HepG2 (cell line): ENCODE results near the gene INPP5E. TPM values are rescaled to one million over a fixed set of nuclear protein-coding genes. Genes with fewer than 3 reads are reported as not detected.

Experiments
- ATAC-seq: fragments of 200-7000 bp; cut with Tn5 transposase; 3 replicates; pipeline ENCODE4 v1.9.1; 2020; ENCODE audit warnings: mild to moderate bottlenecking, moderate library complexity
- BruUV-seq: library from RNA; stranded (reverse); fragments of 400-500 nt; replicated peaks from 2 replicates; lab custom pipeline; 2021; lab: Mats Ljungman, UMichigan
- CTCF ChIA-PET: fragments of 300-600 bp; formaldehyde crosslinking; extraction: SDS; loops from one replicate; lab custom pipeline; 2021; ENCODE audit warnings: low total read pairs, inconsistent platforms, low intra/inter-chr PET ratio; lab: Yijun Ruan, JAX
- POLR2A ChIA-PET: fragments of 350-600 bp; sonication (Branson Sonifier 250); formaldehyde crosslinking; loops from one replicate; lab custom pipeline; 2020; ENCODE audit warnings: antibody characterized with exemption, inconsistent platforms; lab: Yijun Ruan, JAX
- DNase-seq: peaks from one replicate; pipeline ENCODE4 v3.0.0-alpha.2; 2015; ENCODE audit warnings: low spot score
- FAIRE-seq: peaks from 3 replicates; lab custom pipeline; 2011; peaks lifted over from hg19 to GRCh38; lab: Jason Lieb, UNC
- H2AFZ ChIP-seq: one replicate; pipeline ENCODE4 v1.6.1; 2011; ENCODE audit warnings: low read length, inconsistent platforms
- H3K27ac ChIP-seq: fragments of 300-600 bp; 3 replicates; pipeline ENCODE4 v1.8.0; 2011; ENCODE audit warnings: mixed run types, mild to moderate bottlenecking, mixed read lengths, low read length, inconsistent platforms; ENCODE audit not compliant: insufficient read depth; ENCODE audit errors: extremely low read length
- H3K27me3 ChIP-seq, 2 experiments: fragments of 200-600 bp in 1 of 2; 2 replicates in 1 of 2; 3 replicates in 1 of 2; pipeline versions ENCODE4 v1.6.0 to v1.8.0; 2011; ENCODE audit warnings: low read length in 2 of 2, mild to moderate bottlenecking in 2 of 2, moderate library complexity in 2 of 2, inconsistent platforms in 1 of 2; ENCODE audit not compliant: insufficient read depth in 2 of 2, control insufficient read depth in 1 of 2
- H3K36me3 ChIP-seq, 2 experiments: fragments of 200-600 bp in 1 of 2; replicated peaks in 1 of 2; 2 replicates in 1 of 2; 3 replicates in 1 of 2; pipeline versions ENCODE4 v1.5.1 to v1.8.0; 2011; ENCODE audit warnings: low read length in 2 of 2, inconsistent platforms in 1 of 2; ENCODE audit not compliant: insufficient read depth in 2 of 2, control insufficient read depth in 1 of 2
- H3K4me1 ChIP-seq: 2 replicates; pipeline ENCODE4 v1.5.1; 2012; ENCODE audit warnings: low read length, inconsistent platforms; ENCODE audit not compliant: insufficient read depth
- H3K4me2 ChIP-seq: 2 replicates; pipeline ENCODE4 v1.6.0; 2011; ENCODE audit warnings: low read depth, low read length, inconsistent platforms
- H3K4me3 ChIP-seq, 3 experiments: fragments of 200-600 bp in 1 of 3; sonication (generic), shearing (Covaris generic) in 1 of 3; replicated peaks in 1 of 3; 2 replicates each; pipeline ENCODE4 v1.5.1; 2011 to 2016; ENCODE audit warnings: low read length in 3 of 3, inconsistent platforms in 2 of 3, low read depth in 2 of 3, mild to moderate bottlenecking in 2 of 3, control low read depth in 1 of 3, mixed read lengths in 1 of 3; ENCODE audit not compliant: insufficient read depth in 1 of 3
- H3K79me2 ChIP-seq: one replicate; pipeline ENCODE4 v1.6.1; 2011; ENCODE audit warnings: low read length, inconsistent platforms; ENCODE audit not compliant: insufficient read depth
- H3K9ac ChIP-seq: 2 replicates; pipeline ENCODE4 v1.6.0; 2011; ENCODE audit warnings: mild to moderate bottlenecking, low read depth, low read length, inconsistent platforms; ENCODE audit not compliant: insufficient read depth
- H3K9me3 ChIP-seq: 2 replicates; pipeline ENCODE4 v1.5.1; 2012; ENCODE audit warnings: mild to moderate bottlenecking, low read length
- H4K20me1 ChIP-seq: 2 replicates; pipeline ENCODE4 v1.6.0; 2011; ENCODE audit warnings: inconsistent platforms, mild to moderate bottlenecking, low read length, moderate library complexity; ENCODE audit not compliant: insufficient read depth
- CBFB ChIP-seq: sonication (generic); formaldehyde crosslinking; IDR thresholded peaks from 2 replicates; pipeline ENCODE4 v1.4.0; 2020; ENCODE audit warnings: missing genetic modification reagents
- HCFC1 ChIP-seq: fragments of 150-350 bp; IDR thresholded peaks from 2 replicates; pipeline ENCODE4 v1.6.1; 2014; ENCODE audit warnings: low read depth, low read length
- HMG20A ChIP-seq: IDR thresholded peaks from 2 replicates; pipeline ENCODE4 v1.6.1; 2016; ENCODE audit warnings: borderline replicate concordance
- HNF4G ChIP-seq, 2 experiments: sonication (generic) in 1 of 2; formaldehyde crosslinking in 1 of 2; IDR thresholded peaks; 2 replicates each; pipeline versions ENCODE4 v1.4.0 to v1.6.1; 2011 to 2020; ENCODE audit warnings: borderline replicate concordance in 2 of 2, low read depth in 2 of 2, mild to moderate bottlenecking in 2 of 2, low read length in 1 of 2, missing genetic modification reagents in 1 of 2, moderate library complexity in 1 of 2
- IKZF5 ChIP-seq: IDR thresholded peaks from 2 replicates; pipeline ENCODE4 v1.6.1; 2018; ENCODE audit warnings: missing genetic modification reagents, mild to moderate bottlenecking, missing compliant biosample characterization
- JUND ChIP-seq: sonication (generic); formaldehyde crosslinking; IDR thresholded peaks from 2 replicates; pipeline ENCODE4 v1.8.0; 2022; ENCODE audit warnings: mild to moderate bottlenecking, missing genetic modification reagents
- NR1H2 ChIP-seq: sonication (generic); formaldehyde crosslinking; IDR thresholded peaks from 2 replicates; pipeline ENCODE4 v1.8.1; 2022; ENCODE audit warnings: low read depth, missing genetic modification reagents, borderline replicate concordance
- TRIM22 ChIP-seq: fragments of 450-650 bp; IDR thresholded peaks from 2 replicates; pipeline ENCODE4 v1.6.1; 2017
- YEATS2 ChIP-seq: sonication (generic); formaldehyde crosslinking; IDR thresholded peaks from 2 replicates; pipeline ENCODE4 v1.4.0; 2020; ENCODE audit warnings: missing genetic modification reagents, borderline replicate concordance
- ZMYM4 ChIP-seq: sonication (generic); formaldehyde crosslinking; IDR thresholded peaks from 2 replicates; pipeline ENCODE4 v1.8.1; 2023; ENCODE audit warnings: mild to moderate bottlenecking, missing genetic modification reagents
- ZNF354B ChIP-seq: sonication (generic); formaldehyde crosslinking; IDR thresholded peaks from 2 replicates; pipeline ENCODE4 v1.8.0; 2022; ENCODE audit warnings: mild to moderate bottlenecking, missing genetic modification reagents
- ZNF503 ChIP-seq: sonication (generic); formaldehyde crosslinking; IDR thresholded peaks from 2 replicates; pipeline ENCODE4 v1.4.0; 2020; ENCODE audit warnings: missing genetic modification reagents
- ZNF558 ChIP-seq: sonication (generic); formaldehyde crosslinking; IDR thresholded peaks from 2 replicates; pipeline ENCODE4 v1.9.0; 2022; ENCODE audit warnings: mild to moderate bottlenecking, missing genetic modification reagents, borderline replicate concordance
- ZNF710 ChIP-seq: sonication (generic); formaldehyde crosslinking; IDR thresholded peaks from 2 replicates; pipeline ENCODE4 v1.5.0; 2020; ENCODE audit warnings: mild to moderate bottlenecking, missing genetic modification reagents, borderline replicate concordance
- ZNF790 ChIP-seq: sonication (generic); formaldehyde crosslinking; IDR thresholded peaks from 2 replicates; pipeline ENCODE4 v1.8.0; 2022; ENCODE audit warnings: missing genetic modification reagents, mild to moderate bottlenecking, borderline replicate concordance
- WGBS: methylation state at CpG from one replicate; pipeline ENCODE4 v1.1.6; 2017; ENCODE audit warnings: low lambda C conversion rate; 5-methylcytosine and 5-hydroxymethylcytosine counted together
- in situ Hi-C: cut with HindIII; loops from 2 replicates; pipeline ENCODE4 v1.10.0; 2017; ENCODE audit warnings: low pct_unique_long_range_greater_than_20kb; ENCODE audit not compliant: extremely low pct_ligation_motif_present
- intact Hi-C: fragments of 100-400 bp; cut with micrococcal nuclease; formaldehyde crosslinking; loops from one replicate; pipeline ENCODE4 v1.10.0; 2022; ENCODE audit not compliant: unreplicated experiment
- polyA plus RNA-seq, 8 experiments: library from polyadenylated mRNA; depleted of rRNA in 3 of 8; stranded (reverse) in 7 of 8; unstranded in 1 of 8; fragments of >200 nt; fragmentation: Illumina TruSeq in 4 of 8; extraction: Trizol in 4 of 8; gene quantifications; 2 replicates each; pipeline versions ENCODE4 v1.2.1 to v1.2.3, GENCODE V29; 2011 to 2016; ENCODE audit warnings: low read depth in 4 of 8, missing spikeins in 1 of 8, mixed read lengths in 1 of 8; ENCODE audit not compliant: insufficient read depth in 1 of 8
- total RNA-seq, 5 experiments: library from RNA; depleted of rRNA; stranded (reverse); fragments of >200 nt; fragmentation: Illumina TruSeq; extraction: Trizol; gene quantifications; 2 replicates each; pipeline ENCODE4 v1.2.3, GENCODE V29; 2016; ENCODE audit warnings: low read depth in 1 of 5

The INPP5E gene
- total and polyA plus RNA-seq, 2 of the 13 experiments (the other 11 are each of a cell fraction or from before 2014, with no cell fraction given), result 5.5 TPM

GRCh38 chr9:136487672-136488071 lies 48.0 kb upstream of the INPP5E start:
- WGBS, result 50% methylated on average over 3 of the region's 7 CpGs
- CTCF ChIA-PET, result interaction anchor here (1.1 to 7.9 kb wide), 2 partner anchors 143 to 206 kb away, joined by 4 to 101 read pairs; no protein-coding TSS in a partner anchor
- BruUV-seq, result no TSS peak
- FAIRE-seq (no peak), ATAC-seq (no peak), DNase-seq (no peak)
- TF ChIP-seq JUND (CRISPR knock-in tag), result no peak
- TF ChIP-seq IKZF5 (CRISPR knock-in tag), result no peak
- TF ChIP-seq HMG20A (CRISPR knock-in tag), result no peak
- TF ChIP-seq ZMYM4 (CRISPR knock-in tag), result no peak
- no peak for TF ChIP-seq NR1H2 (CRISPR knock-in tag)
- TF ChIP-seq ZNF503 (CRISPR knock-in tag), result no peak
- no peak for TF ChIP-seq HCFC1
- no peak for TF ChIP-seq YEATS2
- no peak for TF ChIP-seq ZNF354B (CRISPR knock-in tag)
- TF ChIP-seq TRIM22, result no peak
- no peak for TF ChIP-seq ZNF790 (CRISPR knock-in tag)
- no peak for TF ChIP-seq CBFB
- no peak for TF ChIP-seq HNF4G (IDR thresholded peaks at IDR 0.05; ENCODE audit: borderline replicate concordance, low read depth, low read length)
- no peak for TF ChIP-seq HNF4G (CRISPR knock-in tag; IDR thresholded peaks at IDR 0.05; ENCODE audit: borderline replicate concordance, low read depth)
- no peak for TF ChIP-seq ZNF710 (CRISPR knock-in tag)
- no peak for TF ChIP-seq ZNF558 (CRISPR knock-in tag)
- intact Hi-C loops, result no loop called here
- Histone ChIP-seq H3K79me2 (no peaks in the 10 kb centered on the region), H3K9me3 (no peaks in the 10 kb centered on the region), H3K27me3 (peaks cover 19 to 41% of the 10 kb centered on the region in 2 experiments; a peak in 4 of 5 replicates), H3K36me3 (no peaks in the 10 kb centered on the region), H4K20me1 (peaks cover 5% of the 10 kb centered on the region; the same call in 1 of the 2 replicates), H3K4me3 (no peak overlapping the region), H3K9ac (no peak overlapping the region), H3K4me1 (peaks cover 22% of the 10 kb centered on the region), H2AFZ (no peak overlapping the region), H3K27ac (no peak overlapping the region), H3K4me2 (no peak overlapping the region)
- in situ Hi-C loops, result no loop called here
- POLR2A ChIA-PET, result interaction anchor here (1.5 kb wide), 1 partner anchor 139 kb away, joined by 5 read pairs; no protein-coding TSS in a partner anchor
